ENCODE data around the gene HSD11B1L.
"Not testable (repeated sequence)": the region's sequence is repeated elsewhere in the genome, so short reads cannot be mapped to it uniquely, and the experiment has no call there.

HSD11B1L gene

GRCh38 chr19:5727453-5728050 is 46.7 kb downstream of the HSD11B1L start:
- no peak overlapping the region for H3K27ac ChIP-seq (ENCODE audit: extremely low read depth, low read depth, low read length)
- ChIA-PET POLR2A (no interaction called here), CTCF (no interaction called here)
- no peak overlapping the region for H3K4me3 ChIP-seq (ENCODE audit: low read depth, low read length)
- no peak for TF ChIP-seq ZNF596 (tag by site-specific recombination; IDR thresholded peaks at IDR 0.05)
- TF ChIP-seq KLF10 (tag by site-specific recombination; IDR thresholded peaks at IDR 0.05): no peak
- no peak for TF ChIP-seq ZNF513 (tag by site-specific recombination; IDR thresholded peaks at IDR 0.05)
- peak; percentile 94 for TF ChIP-seq ZFP3 (tag by site-specific recombination; IDR thresholded peaks at IDR 0.05; ENCODE audit: low read depth)
- H3K36me3 ChIP-seq (ENCODE audit: control insufficient read depth in 2 of 2, insufficient read depth in 1 of 2, low read length in 2 of 2): no peaks in the 10 kb centered on the region
- no peaks in the 10 kb centered on the region for H3K9me3 ChIP-seq (ENCODE audit: control insufficient read depth, insufficient read depth, low read depth, low read length)
- H3K4me1 ChIP-seq (ENCODE audit: control insufficient read depth, insufficient read depth, low read length): no peaks in the 10 kb centered on the region

- TF ChIP-seq ZNF366 (tag by site-specific recombination; conservative IDR thresholded peaks at IDR 0.05): peak; percentile 96
- CTCF ChIA-PET: interaction anchor here (0.7 kb wide), 3 partner anchors 71 to 564 kb away, joined by 3 to 6 read pairs (median 3); no protein-coding TSS in a partner anchor
- H3K4me3 ChIP-seq (ENCODE audit: low read depth, low read length); H3K9me3 ChIP-seq (ENCODE audit: control insufficient read depth, insufficient read depth, low read depth, low read length); POLR2A ChIA-PET; H3K27ac ChIP-seq (ENCODE audit: extremely low read depth, low read depth, low read length); H3K4me1 ChIP-seq (ENCODE audit: control insufficient read depth, insufficient read depth, low read length); H3K36me3 ChIP-seq (ENCODE audit: control insufficient read depth in 2 of 2, insufficient read depth in 1 of 2, low read length in 2 of 2): not testable (repeated sequence)
These were observed 52.3 kb downstream of the HSD11B1L start for GRCh38 chr19:5733172-5733571.
